Transverse colon (tissue), 4 donors: Measurements from ENCODE around the gene SHROOM3.

Experiments used
- EP300 ChIP-seq: sonication (generic); formaldehyde crosslinking; IDR thresholded peaks from one replicate; pipeline ENCODE4 v1.6.1; 2017; ENCODE audit warnings: antibody characterized with exemption, low read depth
- POLR2A ChIP-seq: fragments of 450-650 bp; IDR thresholded peaks from one replicate; pipeline ENCODE4 v1.6.1; 2016; ENCODE audit warnings: antibody characterized with exemption, mild to moderate bottlenecking, moderate library complexity
- POLR2AphosphoS5 ChIP-seq, 3 donors: sonication (generic); formaldehyde crosslinking; IDR thresholded peaks; one replicate each; pipeline ENCODE4 v1.6.1; 2016; ENCODE audit warnings: antibody characterized with exemption in 3 of 3
- TF ChIP-seq, protein P1 (sequence below), 5 experiments: fragments of 200-600 bp in 3 of 5; fragments of 450-650 bp in 2 of 5; sonication (generic) in 3 of 5; IDR thresholded peaks; 1 replicate in 2 of 5; 2 replicates in 3 of 5; pipeline ENCODE4 v1.5.1; 2016 to 2017; ENCODE audit warnings: antibody characterized with exemption in 5 of 5, inconsistent platforms in 3 of 5, mild to moderate bottlenecking in 2 of 5, moderate library complexity in 1 of 5

DNA sequence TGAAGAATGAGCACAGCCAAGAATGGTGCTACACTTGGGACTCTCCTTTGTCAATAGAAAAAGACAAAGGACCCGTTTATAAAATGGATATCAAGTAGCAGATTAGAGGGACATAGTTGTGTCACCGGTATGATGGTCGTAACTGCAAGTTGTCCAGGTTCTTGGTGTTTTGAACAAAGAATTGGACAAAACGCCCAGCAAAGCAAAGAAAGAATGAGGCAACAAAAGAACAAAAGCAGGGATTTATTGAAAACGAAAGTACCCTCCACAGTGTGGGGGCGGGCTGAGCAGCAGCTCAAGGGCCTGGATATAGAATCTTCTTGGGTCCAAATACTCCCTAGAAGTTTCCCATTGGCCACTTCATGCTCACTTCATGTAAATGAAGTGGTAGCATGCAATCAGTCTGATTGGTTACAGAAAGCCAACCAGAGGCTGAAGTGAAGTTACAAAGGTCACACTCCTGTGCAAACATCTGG lies 54.7 kb downstream of the SHROOM3 start:
- TF ChIP-seq, protein P1, sequence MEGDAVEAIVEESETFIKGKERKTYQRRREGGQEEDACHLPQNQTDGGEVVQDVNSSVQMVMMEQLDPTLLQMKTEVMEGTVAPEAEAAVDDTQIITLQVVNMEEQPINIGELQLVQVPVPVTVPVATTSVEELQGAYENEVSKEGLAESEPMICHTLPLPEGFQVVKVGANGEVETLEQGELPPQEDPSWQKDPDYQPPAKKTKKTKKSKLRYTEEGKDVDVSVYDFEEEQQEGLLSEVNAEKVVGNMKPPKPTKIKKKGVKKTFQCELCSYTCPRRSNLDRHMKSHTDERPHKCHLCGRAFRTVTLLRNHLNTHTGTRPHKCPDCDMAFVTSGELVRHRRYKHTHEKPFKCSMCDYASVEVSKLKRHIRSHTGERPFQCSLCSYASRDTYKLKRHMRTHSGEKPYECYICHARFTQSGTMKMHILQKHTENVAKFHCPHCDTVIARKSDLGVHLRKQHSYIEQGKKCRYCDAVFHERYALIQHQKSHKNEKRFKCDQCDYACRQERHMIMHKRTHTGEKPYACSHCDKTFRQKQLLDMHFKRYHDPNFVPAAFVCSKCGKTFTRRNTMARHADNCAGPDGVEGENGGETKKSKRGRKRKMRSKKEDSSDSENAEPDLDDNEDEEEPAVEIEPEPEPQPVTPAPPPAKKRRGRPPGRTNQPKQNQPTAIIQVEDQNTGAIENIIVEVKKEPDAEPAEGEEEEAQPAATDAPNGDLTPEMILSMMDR (IDR thresholded peaks at IDR 0.05) = no peak
- TF ChIP-seq POLR2A (no peak), EP300 (no peak), POLR2AphosphoS5 (IDR thresholded peaks at IDR 0.05) (no peak)
